HepG2 (cell line): ENCODE results near the gene PAMR1.

Source experiments
- CTCF ChIP-seq: sonication (generic); formaldehyde crosslinking; IDR thresholded peaks from 2 replicates; pipeline ENCODE4 v1.5.0; 2020; ENCODE audit warnings: mild to moderate bottlenecking, missing genetic modification reagents, moderate library complexity
- HMGXB4 ChIP-seq, 2 experiments: sonication (generic) in 1 of 2; formaldehyde crosslinking in 1 of 2; IDR thresholded peaks; 2 replicates each; pipeline versions ENCODE4 v1.4.0 to v1.6.1; 2018 to 2020; ENCODE audit warnings: missing genetic modification reagents in 2 of 2, borderline replicate concordance in 1 of 2, low read depth in 1 of 2, mild to moderate bottlenecking in 1 of 2, missing biosample characterization in 1 of 2
- SP1 ChIP-seq, 2 experiments: fragments of 450-650 bp in 1 of 2; sonication (generic) in 1 of 2; formaldehyde crosslinking in 1 of 2; IDR thresholded peaks; 2 replicates each; pipeline versions ENCODE4 v1.4.0 to v1.6.1; 2016 to 2020; ENCODE audit warnings: missing genetic modification reagents in 1 of 2

GRCh38 chr11:35545391-35546003 is 20.1 kb upstream of the PAMR1 start:
- TF ChIP-seq SP1 (IDR thresholded peaks at IDR 0.05) (no peak), SP1 (CRISPR knock-in tag; IDR thresholded peaks at IDR 0.05) (no peak), CTCF (CRISPR knock-in tag) (no peak), HMGXB4 (CRISPR knock-in tag; IDR thresholded peaks at IDR 0.05; ENCODE audit: borderline replicate concordance in 1 of 2, low read depth in 1 of 2) (no peak)
